ENCODE results near the gene BEGAIN.

GRCh38 chr14:100490252-100490651 is 97.0 kb downstream of the BEGAIN start:
- TF ChIP-seq CTCF (IDR thresholded peaks at IDR 0.05) (no peak), POLR2A (IDR thresholded peaks at IDR 0.05) (no peak)

Data from heart left ventricle (tissue), 13 donors.